HG02798 (cell line): ENCODE measurements around the gene HMGCLL1.
A peak's percentile ranks its signal among the peaks of the same experiment; 100 is the strongest.

Experiments used
- ATAC-seq: cut with Tn5 transposase; IDR thresholded peaks from one replicate; pipeline ENCODE4 v1.9.1; 2021; ENCODE audit warnings: mild to moderate bottlenecking; ENCODE audit not compliant: unreplicated experiment, poor library complexity

Gene HMGCLL1

GRCh38 chr6:55536391-55536956, 42.5 kb downstream of the HMGCLL1 start:
- ATAC-seq = no peak

- no peak for ATAC-seq
Measured at GRCh38 chr6:55531496-55531895, 47.5 kb downstream of the HMGCLL1 start.

GRCh38 chr6:55530931-55531330, 48.1 kb downstream of the HMGCLL1 start:
- no peak for ATAC-seq

GRCh38 chr6:55528624-55529023, 50.4 kb downstream of the HMGCLL1 start:
- ATAC-seq = peak; percentile 76

- ATAC-seq = no peak
Measured at GRCh38 chr6:55524441-55524840, 54.6 kb downstream of the HMGCLL1 start.

GRCh38 chr6:55518529-55519060, 60.4 kb downstream of the HMGCLL1 start:
- no peak for ATAC-seq

- no peak for ATAC-seq
Measured at GRCh38 chr6:55516736-55517135, 62.3 kb downstream of the HMGCLL1 start.

- no peak for ATAC-seq
Measured at GRCh38 chr6:55512904-55513303, 66.1 kb downstream of the HMGCLL1 start.

GRCh38 chr6:55511122-55511800, 67.7 kb downstream of the HMGCLL1 start:
- ATAC-seq = no peak

- ATAC-seq = no peak
Measured at GRCh38 chr6:55499591-55499990, 79.4 kb downstream of the HMGCLL1 start.

GRCh38 chr6:55497694-55498093, 81.3 kb downstream of the HMGCLL1 start:
- no peak for ATAC-seq

GRCh38 chr6:55496201-55496600, 82.8 kb downstream of the HMGCLL1 start:
- ATAC-seq = no peak

GRCh38 chr6:55495277-55495676, 83.7 kb downstream of the HMGCLL1 start:
- ATAC-seq = no peak

GRCh38 chr6:55494411-55494810, 84.6 kb downstream of the HMGCLL1 start:
- ATAC-seq = no peak

GRCh38 chr6:55492259-55492658, 86.7 kb downstream of the HMGCLL1 start:
- no peak for ATAC-seq

- ATAC-seq = no peak
Measured at GRCh38 chr6:55490871-55491270, 88.1 kb downstream of the HMGCLL1 start.

- no peak for ATAC-seq
Measured at GRCh38 chr6:55474382-55474781, 104.6 kb downstream of the HMGCLL1 start.

- ATAC-seq = no peak
Measured at GRCh38 chr6:55473722-55474121, 105.3 kb downstream of the HMGCLL1 start.

- no peak for ATAC-seq
Measured at GRCh38 chr6:55469951-55470366, 109.0 kb downstream of the HMGCLL1 start.

- ATAC-seq = no peak
Measured at GRCh38 chr6:55456016-55456415, 123.0 kb downstream of the HMGCLL1 start.

- ATAC-seq = no peak
Measured at GRCh38 chr6:55450005-55450404, 129.0 kb downstream of the HMGCLL1 start.

GRCh38 chr6:55449225-55449624, 129.8 kb downstream of the HMGCLL1 start:
- no peak for ATAC-seq
